A549 (cell line): ENCODE data around the gene TNS3. TPM values are rescaled to one million over a fixed set of nuclear protein-coding genes. Genes with fewer than 3 reads are reported as not detected.

Source experiments
- ATAC-seq, 2 experiments: fragments of 200-7000 bp in 1 of 2; fragments of >200 bp in 1 of 2; cut with Nextera tagmentation in 1 of 2; cut with Tn5 transposase in 1 of 2; 3 replicates each; pipeline versions ENCODE4 v1.8.0 to v1.9.1; 2018 to 2020; ENCODE audit warnings: mild to moderate bottlenecking in 1 of 2, moderate library complexity in 1 of 2
- CTCF ChIA-PET: fragments of 300-600 bp; sonication (Branson Sonifier 250); formaldehyde crosslinking; extraction: SDS; loops from one replicate; lab custom pipeline; 2021; ENCODE audit warnings: antibody characterized with exemption, inconsistent platforms; lab: Yijun Ruan, JAX
- POLR2A ChIA-PET: fragments of 350-600 bp; formaldehyde crosslinking; extraction: SDS; loops from one replicate; lab custom pipeline; 2021; ENCODE audit warnings: antibody characterized with exemption, inconsistent platforms; lab: Yijun Ruan, JAX
- DNase-seq, 2 experiments: peaks; one replicate each; pipeline versions ENCODE4 v3.0.0 to v3.0.0-alpha.2; 2011 to 2016; ENCODE audit warnings: low read depth in 1 of 2, low spot score in 1 of 2
- FAIRE-seq: peaks from 2 replicates; lab custom pipeline; 2011; peaks lifted over from hg19 to GRCh38; lab: Jason Lieb, UNC
- H3K27ac ChIP-seq, 2 experiments: fragments of >200 bp; sonication (Bioruptor Twin); formaldehyde crosslinking; 3 replicates each; pipeline ENCODE4 v1.5.1; 2016 to 2017
- H3K4me1 ChIP-seq: fragments of >200 bp; sonication (Bioruptor Twin); formaldehyde crosslinking; 3 replicates; pipeline ENCODE4 v1.6.1; 2016
- H3K4me2 ChIP-seq: fragments of >200 bp; sonication (Bioruptor Twin); formaldehyde crosslinking; 3 replicates; pipeline ENCODE4 v1.6.1; 2016
- H3K4me3 ChIP-seq: fragments of >200 bp; sonication (Bioruptor Twin); formaldehyde crosslinking; 3 replicates; pipeline ENCODE4 v1.5.1; 2016
- H3K9me3 ChIP-seq: fragments of >200 bp; sonication (Bioruptor Twin); formaldehyde crosslinking; 3 replicates; pipeline ENCODE4 v1.6.1; 2016
- CHD2 ChIP-seq: fragments of 150-350 bp; IDR thresholded peaks from 2 replicates; pipeline ENCODE4 v1.6.1; 2014; ENCODE audit warnings: low read length; ENCODE audit not compliant: partially characterized antibody
- HOXB13 ChIP-seq: fragments of 250-450 bp; sonication (Bioruptor Pico); IDR thresholded peaks from 2 replicates; pipeline ENCODE4 v1.5.0; 2020; ENCODE audit warnings: low read depth, mild to moderate bottlenecking, moderate library complexity
- HOXB5 ChIP-seq: fragments of 250-450 bp; sonication (Bioruptor Pico); IDR thresholded peaks from 2 replicates; pipeline ENCODE4 v1.5.0; 2020; ENCODE audit warnings: mild to moderate bottlenecking, moderate library complexity
- NFE2L2 ChIP-seq: fragments of 150-350 bp; conservative IDR thresholded peaks from 2 replicates; pipeline ENCODE4 v1.6.1; 2014; ENCODE audit warnings: low read length
- RFX5 ChIP-seq: fragments of 450-650 bp; IDR thresholded peaks from 2 replicates; pipeline ENCODE4 v1.7.1; 2014; ENCODE audit warnings: antibody characterized with exemption, mild to moderate bottlenecking, moderate library complexity
- SMC3 ChIP-seq: fragments of >200 bp; sonication (Bioruptor Twin); formaldehyde crosslinking; IDR thresholded peaks from 3 replicates; pipeline ENCODE4 v1.6.1; 2018; ENCODE audit warnings: inconsistent platforms
- TP53 ChIP-seq: fragments of 250-450 bp; sonication (Bioruptor Pico); IDR thresholded peaks from 2 replicates; pipeline ENCODE4 v1.5.0; 2021; ENCODE audit warnings: mild to moderate bottlenecking, moderate library complexity
- ZC3H11A ChIP-seq: fragments of 450-650 bp; IDR thresholded peaks from 2 replicates; pipeline ENCODE4 v1.6.1; 2014; ENCODE audit warnings: antibody characterized with exemption, mild to moderate bottlenecking
- ZFP36 ChIP-seq: fragments of 450-650 bp; IDR thresholded peaks from 2 replicates; pipeline ENCODE4 v1.6.1; 2014; ENCODE audit warnings: borderline replicate concordance; ENCODE audit not compliant: partially characterized antibody
- ZSCAN20 ChIP-seq: fragments of 250-450 bp; sonication (Bioruptor Pico); IDR thresholded peaks from 2 replicates; pipeline ENCODE4 v1.8.0; 2022; ENCODE audit warnings: mild to moderate bottlenecking, moderate library complexity
- WGBS: methylation state at CpG from one replicate; pipeline ENCODE4 v1.1.6; 2017; ENCODE audit errors: missing lambda C conversion rate; 5-methylcytosine and 5-hydroxymethylcytosine counted together
- polyA plus RNA-seq, 4 experiments: library from polyadenylated mRNA; depleted of rRNA in 3 of 4; stranded (reverse); fragments of >200 nt; fragmentation: RNase III in 1 of 4; extraction: RNeasy Plus Mini Kit Qiagen cat#74134 plus additional on column Dnase treatment in 1 of 4; gene quantifications; 2 replicates in 3 of 4; 3 replicates in 1 of 4; pipeline ENCODE4 v1.2.3, GENCODE V29; 2011 to 2017
- TF ChIP-seq, protein P1 (sequence below): fragments of 200-600 bp; sonication (generic); IDR thresholded peaks from 2 replicates; pipeline ENCODE4 v1.6.1; 2016; ENCODE audit warnings: antibody characterized with exemption, mild to moderate bottlenecking, moderate library complexity
- TF ChIP-seq, protein P2 (sequence below): IDR thresholded peaks from 2 replicates; pipeline ENCODE4 v1.6.1; 2012
- TF ChIP-seq, protein P3 (sequence below): IDR thresholded peaks from 2 replicates; pipeline ENCODE4 v1.6.1; 2012; ENCODE audit warnings: low read depth, borderline replicate concordance
- TF ChIP-seq, protein P4 (sequence below): fragments of >200 bp; sonication (Bioruptor Twin); formaldehyde crosslinking; IDR thresholded peaks from 2 replicates; pipeline ENCODE4 v1.6.1; 2016

TNS3 gene
- polyA plus RNA-seq, 2 of the 4 experiments (the other 2 are of a cell fraction) = 107 to 134 TPM

DNA sequence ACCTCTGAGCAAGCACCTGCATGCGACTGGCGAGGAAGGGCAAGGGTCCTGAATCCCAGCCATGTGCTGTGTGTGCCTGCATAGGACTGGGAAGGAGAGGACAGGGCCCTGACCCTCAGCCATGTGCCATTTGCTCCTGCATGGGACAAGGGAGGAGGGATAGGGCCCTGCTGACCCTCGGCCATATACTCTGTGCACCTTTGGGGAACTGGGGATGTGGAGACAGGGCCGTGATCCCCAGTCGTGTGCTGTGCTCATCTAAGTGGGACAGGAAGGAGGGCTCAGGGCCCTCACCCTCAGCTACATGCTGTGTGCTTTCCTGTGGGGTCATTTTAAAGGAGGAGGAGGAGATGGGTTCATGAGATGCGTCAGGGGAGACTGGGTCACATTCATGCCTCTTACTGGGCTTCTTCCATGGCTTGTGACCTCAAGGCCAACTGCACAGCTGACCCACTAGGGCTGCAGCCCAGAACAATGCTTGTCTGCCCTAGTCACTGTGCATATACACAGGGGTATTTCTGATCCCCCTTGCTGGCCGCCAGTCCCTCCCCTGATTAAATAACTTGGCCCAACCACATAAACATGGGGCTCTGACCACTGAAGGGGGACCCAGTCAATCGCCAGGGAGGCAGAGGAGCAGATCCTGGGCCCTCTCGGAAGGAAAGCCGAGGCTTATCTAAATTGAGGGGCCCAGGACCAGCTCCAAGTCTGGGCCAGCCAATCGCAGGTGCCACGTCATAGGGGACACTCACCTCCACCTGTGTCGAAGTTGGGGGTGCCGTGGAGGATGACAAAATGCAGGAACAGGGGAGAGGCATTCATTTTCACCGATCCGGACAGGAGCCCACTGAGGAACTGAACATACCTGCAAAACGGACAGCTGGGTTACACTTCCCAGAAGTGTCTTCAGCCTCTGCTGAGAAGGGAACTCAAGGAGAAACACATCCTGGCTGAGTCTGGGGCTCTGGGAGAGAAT, 167.3 kb downstream of the TNS3 start:
- no peak for FAIRE-seq
- CTCF ChIA-PET = interaction anchor here (1.6 kb wide), 1 partner anchor 9 kb away, joined by 3 read pairs; no protein-coding TSS in a partner anchor
- H3K4me1 ChIP-seq = peaks cover 11% of the 10 kb centered on the region
- no peaks in the 10 kb centered on the region for H3K9me3 ChIP-seq
- ATAC-seq = peak in 1 of 2 experiments; percentile 8; a peak in 2 of 6 replicates
- no peak overlapping the region for H3K4me3 ChIP-seq
- no peak for DNase-seq
- no peak overlapping the region for H3K27ac ChIP-seq
- 93% methylated on average over 14 of the region's 17 CpGs for WGBS
- TF ChIP-seq ZC3H11A (no peak), NFE2L2 (no peak), SMC3 (no peak), CHD2 (no peak), RFX5 (no peak), ZFP36 (no peak), HOXB5 (no peak)
- TF ChIP-seq, protein P1, sequence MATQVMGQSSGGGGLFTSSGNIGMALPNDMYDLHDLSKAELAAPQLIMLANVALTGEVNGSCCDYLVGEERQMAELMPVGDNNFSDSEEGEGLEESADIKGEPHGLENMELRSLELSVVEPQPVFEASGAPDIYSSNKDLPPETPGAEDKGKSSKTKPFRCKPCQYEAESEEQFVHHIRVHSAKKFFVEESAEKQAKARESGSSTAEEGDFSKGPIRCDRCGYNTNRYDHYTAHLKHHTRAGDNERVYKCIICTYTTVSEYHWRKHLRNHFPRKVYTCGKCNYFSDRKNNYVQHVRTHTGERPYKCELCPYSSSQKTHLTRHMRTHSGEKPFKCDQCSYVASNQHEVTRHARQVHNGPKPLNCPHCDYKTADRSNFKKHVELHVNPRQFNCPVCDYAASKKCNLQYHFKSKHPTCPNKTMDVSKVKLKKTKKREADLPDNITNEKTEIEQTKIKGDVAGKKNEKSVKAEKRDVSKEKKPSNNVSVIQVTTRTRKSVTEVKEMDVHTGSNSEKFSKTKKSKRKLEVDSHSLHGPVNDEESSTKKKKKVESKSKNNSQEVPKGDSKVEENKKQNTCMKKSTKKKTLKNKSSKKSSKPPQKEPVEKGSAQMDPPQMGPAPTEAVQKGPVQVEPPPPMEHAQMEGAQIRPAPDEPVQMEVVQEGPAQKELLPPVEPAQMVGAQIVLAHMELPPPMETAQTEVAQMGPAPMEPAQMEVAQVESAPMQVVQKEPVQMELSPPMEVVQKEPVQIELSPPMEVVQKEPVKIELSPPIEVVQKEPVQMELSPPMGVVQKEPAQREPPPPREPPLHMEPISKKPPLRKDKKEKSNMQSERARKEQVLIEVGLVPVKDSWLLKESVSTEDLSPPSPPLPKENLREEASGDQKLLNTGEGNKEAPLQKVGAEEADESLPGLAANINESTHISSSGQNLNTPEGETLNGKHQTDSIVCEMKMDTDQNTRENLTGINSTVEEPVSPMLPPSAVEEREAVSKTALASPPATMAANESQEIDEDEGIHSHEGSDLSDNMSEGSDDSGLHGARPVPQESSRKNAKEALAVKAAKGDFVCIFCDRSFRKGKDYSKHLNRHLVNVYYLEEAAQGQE = no peak
- TF ChIP-seq, protein P2, sequence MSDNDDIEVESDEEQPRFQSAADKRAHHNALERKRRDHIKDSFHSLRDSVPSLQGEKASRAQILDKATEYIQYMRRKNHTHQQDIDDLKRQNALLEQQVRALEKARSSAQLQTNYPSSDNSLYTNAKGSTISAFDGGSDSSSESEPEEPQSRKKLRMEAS = no peak
- TF ChIP-seq, protein P3, sequence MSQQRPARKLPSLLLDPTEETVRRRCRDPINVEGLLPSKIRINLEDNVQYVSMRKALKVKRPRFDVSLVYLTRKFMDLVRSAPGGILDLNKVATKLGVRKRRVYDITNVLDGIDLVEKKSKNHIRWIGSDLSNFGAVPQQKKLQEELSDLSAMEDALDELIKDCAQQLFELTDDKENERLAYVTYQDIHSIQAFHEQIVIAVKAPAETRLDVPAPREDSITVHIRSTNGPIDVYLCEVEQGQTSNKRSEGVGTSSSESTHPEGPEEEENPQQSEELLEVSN = no peak
- POLR2A ChIA-PET = no interaction called here
- H3K4me2 ChIP-seq = no peak overlapping the region

DNA sequence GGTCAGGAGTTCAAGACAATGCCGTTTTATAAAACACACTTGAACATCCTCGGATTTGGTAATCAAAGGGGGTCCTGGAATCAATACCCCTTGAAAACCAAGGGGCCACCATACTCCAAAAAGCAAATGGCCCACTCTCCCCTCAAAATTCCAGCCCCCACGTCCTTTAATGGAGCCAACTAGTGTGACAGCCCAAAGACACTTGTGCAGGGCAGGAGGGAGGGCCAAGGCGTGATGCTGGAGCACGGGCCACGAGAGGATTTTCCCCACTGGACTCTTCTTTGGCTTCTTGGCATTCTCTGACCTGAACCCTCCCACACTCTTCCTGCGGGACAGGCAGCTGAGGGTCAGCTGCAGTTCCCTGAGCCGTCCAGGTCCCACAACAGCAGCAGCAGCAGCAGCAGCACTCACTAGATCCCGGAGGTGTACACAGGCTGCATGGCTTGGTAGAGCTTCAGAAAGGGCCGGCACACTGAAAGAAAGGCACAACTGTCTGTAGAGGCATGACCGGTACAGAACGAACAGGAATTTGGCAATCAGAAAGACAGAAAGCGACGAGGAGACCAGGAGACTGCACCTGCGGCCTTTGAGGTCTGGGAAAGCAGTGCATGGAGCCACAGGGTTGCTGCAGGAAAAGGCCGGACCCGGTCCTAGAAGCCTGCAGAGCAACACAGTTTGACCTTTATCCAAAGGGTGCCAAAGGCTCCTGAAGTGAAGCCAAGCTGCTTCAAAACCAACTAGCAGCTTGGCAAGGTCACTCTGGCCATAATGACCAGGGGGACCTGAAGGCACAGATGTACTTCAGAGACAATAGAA, 168.2 kb downstream of the TNS3 start:
- H3K4me3 ChIP-seq = no peak overlapping the region
- 96% methylated on average over 17 of the region's 17 CpGs for WGBS
- H3K4me2 ChIP-seq = no peak overlapping the region
- no peak for ATAC-seq
- ChIA-PET POLR2A (no interaction called here), CTCF (interaction anchor here (1.6 kb wide), 1 partner anchor 10 kb away, joined by 3 read pairs; no protein-coding TSS in a partner anchor)
- DNase-seq = no peak
- peaks cover 20% of the 10 kb centered on the region for H3K4me1 ChIP-seq
- no peak overlapping the region for H3K27ac ChIP-seq
- H3K9me3 ChIP-seq = no peaks in the 10 kb centered on the region
- no peak for FAIRE-seq
- TF ChIP-seq ZSCAN20 (no peak), ZC3H11A (no peak), TP53 (no peak), HOXB13 (CRISPR knock-in tag) (no peak)
- TF ChIP-seq, protein P4, sequence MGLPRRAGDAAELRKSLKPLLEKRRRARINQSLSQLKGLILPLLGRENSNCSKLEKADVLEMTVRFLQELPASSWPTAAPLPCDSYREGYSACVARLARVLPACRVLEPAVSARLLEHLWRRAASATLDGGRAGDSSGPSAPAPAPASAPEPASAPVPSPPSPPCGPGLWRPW = no peak
- TF ChIP-seq, protein P3 = no peak
